Testis (tissue), 3 donors: ENCODE measurements around the gene CIP2A. TPM values are rescaled to one million over a fixed set of nuclear protein-coding genes. Genes with fewer than 3 reads are reported as not detected.

Experiments used
- DNase-seq: peaks from one replicate; pipeline ENCODE4 v3.0.0-alpha.2; 2019
- H3K27ac ChIP-seq, 2 donors: fragments of 200-600 bp; sonication (generic); one replicate each; pipeline ENCODE4 v1.5.1; 2019
- H3K27me3 ChIP-seq: fragments of 200-600 bp; sonication (generic); one replicate; pipeline ENCODE4 v1.5.1; 2019
- H3K36me3 ChIP-seq: fragments of 200-600 bp; sonication (generic); one replicate; pipeline ENCODE4 v1.5.1; 2017; ENCODE audit warnings: low read depth; ENCODE audit errors: missing control alignments
- H3K4me1 ChIP-seq: fragments of 200-600 bp; sonication (generic); one replicate; pipeline ENCODE4 v1.5.1; 2019
- H3K4me3 ChIP-seq, 2 donors: fragments of 200-600 bp; sonication (generic); one replicate each; pipeline ENCODE4 v1.5.1; 2017 to 2019
- H3K9me3 ChIP-seq: fragments of 200-600 bp; sonication (generic); one replicate; pipeline ENCODE4 v1.5.1; 2017
- CTCF ChIP-seq, 3 experiments: fragments of 450-650 bp in 2 of 3; fragments of 200-600 bp in 1 of 3; sonication (generic) in 1 of 3; IDR thresholded peaks; one replicate each; pipeline ENCODE4 v1.5.1; 2016 to 2019; ENCODE audit warnings: antibody characterized with exemption in 3 of 3, mild to moderate bottlenecking in 2 of 3, moderate library complexity in 1 of 3
- POLR2A ChIP-seq: fragments of 450-650 bp; IDR thresholded peaks from one replicate; pipeline ENCODE4 v1.6.1; 2017; ENCODE audit warnings: antibody characterized with exemption, mild to moderate bottlenecking, moderate library complexity
- WGBS, 2 donors: methylation state at CpG; one replicate each; pipeline ENCODE4 v1.1.5; 2018; 5-methylcytosine and 5-hydroxymethylcytosine counted together
- intact Hi-C: fragments of 100-400 bp; cut with DNase I; formaldehyde crosslinking; loops from one replicate; pipeline ENCODE4 v1.15.1; 2023; ENCODE audit warnings: low total_unique reads
- polyA plus RNA-seq: library from polyadenylated mRNA; stranded (reverse); fragments of 350-450 nt; fragmentation: Illumina TruSeq; extraction: RNeasy Lipid Tissue Mini Kit (QIAGEN cat#74804); gene quantifications from one replicate; pipeline ENCODE4 v1.2.3, GENCODE V29; 2014; ENCODE audit warnings: low read depth, low replicate concordance; ENCODE audit not compliant: insufficient read depth
- total RNA-seq, 2 donors: library from RNA; depleted of rRNA; stranded (reverse); fragments of >200 nt; gene quantifications; one replicate each; pipeline ENCODE4 v1.2.3, GENCODE V29; 2016

The CIP2A gene
- total and polyA plus RNA-seq, 3 donors from 2014 or later = 8.5 to 23.5 (median 18.0) TPM

- no peak for TF ChIP-seq POLR2A
- TF ChIP-seq CTCF (IDR thresholded peaks at IDR 0.05) = no peak
- Histone ChIP-seq H3K27me3 (no peaks in the 10 kb centered on the region), H3K4me1 (no peaks in the 10 kb centered on the region), H3K27ac (no peak overlapping the region), H3K9me3 (no peaks in the 10 kb centered on the region), H3K4me3 (no peak overlapping the region), H3K36me3 (no peaks in the 10 kb centered on the region)
- DNase-seq = no peak
- intact Hi-C loops = no loop called here
Observed at GRCh38 chr3:108511490-108511889, 77.7 kb downstream of the CIP2A start.

GRCh38 chr3:108511055-108511454 lies 78.2 kb downstream of the CIP2A start:
- Histone ChIP-seq H3K4me1 (no peaks in the 10 kb centered on the region), H3K9me3 (no peaks in the 10 kb centered on the region), H3K36me3 (no peaks in the 10 kb centered on the region), H3K27ac (no peak overlapping the region), H3K27me3 (no peaks in the 10 kb centered on the region), H3K4me3 (no peak overlapping the region)
- no peak for DNase-seq
- no peak for TF ChIP-seq CTCF (IDR thresholded peaks at IDR 0.05)
- no peak for TF ChIP-seq POLR2A
- intact Hi-C loops = no loop called here
- 93 to 96% methylated on average over 4 of the region's 4 CpGs for WGBS, 2 donors

GRCh38 chr3:108510496-108510895 lies 78.7 kb downstream of the CIP2A start, which contains the start of gene MYH15:
Gene MYH15 (minus strand): TSS chr3:108510596. CDS start chr3:108510530, 66 bp downstream.
- intact Hi-C loops = no loop called here
- no peak for TF ChIP-seq CTCF (IDR thresholded peaks at IDR 0.05)
- Histone ChIP-seq H3K9me3 (no peaks in the 10 kb centered on the region), H3K27me3 (no peaks in the 10 kb centered on the region), H3K27ac (no peak within 1 kb of the TSS), H3K4me3 (no peak within 1 kb of the TSS), H3K4me1 (no peaks in the 10 kb centered on the region), H3K36me3 (no peaks in the 10 kb centered on the region)
- WGBS, 2 donors = 89 to 94% methylated on average over 3 of the region's 3 CpGs
- DNase-seq = no peak

GRCh38 chr3:108509871-108510270 lies 79.4 kb downstream of the CIP2A start:
- Histone ChIP-seq H3K9me3 (no peaks in the 10 kb centered on the region), H3K27ac (no peak overlapping the region), H3K27me3 (no peaks in the 10 kb centered on the region), H3K4me1 (no peaks in the 10 kb centered on the region), H3K4me3 (no peak overlapping the region), H3K36me3 (no peaks in the 10 kb centered on the region)
- no peak for TF ChIP-seq CTCF (IDR thresholded peaks at IDR 0.05)
- no peak for TF ChIP-seq POLR2A
- intact Hi-C loops = no loop called here
- WGBS, 2 donors = 90 to 95% methylated on average over 2 of the region's 2 CpGs
- no peak for DNase-seq

GRCh38 chr3:108509263-108509662 lies 80.0 kb downstream of the CIP2A start:
- intact Hi-C loops = no loop called here
- H3K4me3 ChIP-seq = no peak overlapping the region
- no peaks in the 10 kb centered on the region for H3K4me1 ChIP-seq
- no peak overlapping the region for H3K27ac ChIP-seq
- WGBS, 2 donors = 77 to 83% methylated on average over 3 of the region's 3 CpGs
- no peaks in the 10 kb centered on the region for H3K36me3 ChIP-seq
- DNase-seq = no peak
- TF ChIP-seq CTCF (IDR thresholded peaks at IDR 0.05) (no peak), POLR2A (no peak)
- H3K9me3 ChIP-seq = no peaks in the 10 kb centered on the region
- H3K27me3 ChIP-seq = no peaks in the 10 kb centered on the region
